SHP77 treated with DMSO at 0.1 percent for 48 hours (cell line): ENCODE data around the gene CCDC188.
A peak's percentile ranks its signal among the peaks of the same experiment; 100 is the strongest.

Experiments used
- DNase-seq: peaks from one replicate; lab custom pipeline; 2025; lab: John Stamatoyannopoulos, UW

CCDC188 gene

DNA sequence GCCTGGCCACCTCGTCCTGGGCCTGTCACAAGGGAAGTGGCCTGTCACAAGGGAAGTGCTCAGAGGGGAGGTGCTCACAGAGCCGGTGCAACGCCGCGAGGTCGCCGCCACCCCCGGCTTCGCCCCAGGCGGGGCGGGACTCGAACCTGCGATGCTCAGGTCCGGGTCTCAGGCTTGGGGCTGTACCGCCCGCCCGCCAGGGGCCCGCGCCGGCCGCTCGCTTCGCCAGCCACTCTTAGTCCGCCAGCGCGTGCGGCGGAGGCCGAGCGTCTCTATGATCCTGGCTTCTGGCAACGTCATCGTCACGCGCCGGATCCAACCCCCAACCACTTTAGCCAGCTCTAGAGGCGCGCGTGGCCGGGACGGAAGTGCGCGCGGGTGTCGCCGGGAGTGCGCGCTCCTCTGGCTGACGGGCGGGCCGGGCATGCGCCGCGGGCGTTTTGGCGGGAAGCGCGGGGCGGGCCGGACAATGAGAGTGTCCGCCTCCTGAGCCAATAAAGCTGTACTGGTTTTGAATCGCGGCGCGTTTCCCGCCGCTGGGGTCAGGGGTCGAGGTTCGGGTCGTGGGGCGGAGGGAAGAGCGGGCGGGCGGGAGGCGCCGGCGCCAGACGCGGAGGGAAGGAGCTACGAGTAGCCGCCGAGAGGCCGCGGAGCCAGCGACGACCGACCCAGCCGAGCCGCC lies 33.8 kb downstream of the CCDC188 start, which contains the start of gene TRMT2A:
Gene TRMT2A, minus strand, starts transcription at position 276 of the 682 bp plus-strand sequence. CDS start 320 bp downstream, outside the sequence.
- peak; percentile 90 for DNase-seq

- no peak for DNase-seq
Measured at GRCh38 chr22:20116376-20116950, 34.4 kb downstream of the CCDC188 start.

- DNase-seq, result no peak
Measured at GRCh38 chr22:20115691-20116375, 35.0 kb downstream of the CCDC188 start, which contains the start of gene RANBP1. Gene RANBP1 (plus strand): TSS chr22:20116104. CDS start chr22:20116185, 81 bp downstream.

GRCh38 chr22:20114506-20115475 lies 36.1 kb downstream of the CCDC188 start:
- DNase-seq, result no peak

- DNase-seq, result no peak
Measured at GRCh38 chr22:20113551-20114310, 37.1 kb downstream of the CCDC188 start.

- DNase-seq, result no peak
Measured at GRCh38 chr22:20112623-20113511, 38.0 kb downstream of the CCDC188 start.

DNA sequence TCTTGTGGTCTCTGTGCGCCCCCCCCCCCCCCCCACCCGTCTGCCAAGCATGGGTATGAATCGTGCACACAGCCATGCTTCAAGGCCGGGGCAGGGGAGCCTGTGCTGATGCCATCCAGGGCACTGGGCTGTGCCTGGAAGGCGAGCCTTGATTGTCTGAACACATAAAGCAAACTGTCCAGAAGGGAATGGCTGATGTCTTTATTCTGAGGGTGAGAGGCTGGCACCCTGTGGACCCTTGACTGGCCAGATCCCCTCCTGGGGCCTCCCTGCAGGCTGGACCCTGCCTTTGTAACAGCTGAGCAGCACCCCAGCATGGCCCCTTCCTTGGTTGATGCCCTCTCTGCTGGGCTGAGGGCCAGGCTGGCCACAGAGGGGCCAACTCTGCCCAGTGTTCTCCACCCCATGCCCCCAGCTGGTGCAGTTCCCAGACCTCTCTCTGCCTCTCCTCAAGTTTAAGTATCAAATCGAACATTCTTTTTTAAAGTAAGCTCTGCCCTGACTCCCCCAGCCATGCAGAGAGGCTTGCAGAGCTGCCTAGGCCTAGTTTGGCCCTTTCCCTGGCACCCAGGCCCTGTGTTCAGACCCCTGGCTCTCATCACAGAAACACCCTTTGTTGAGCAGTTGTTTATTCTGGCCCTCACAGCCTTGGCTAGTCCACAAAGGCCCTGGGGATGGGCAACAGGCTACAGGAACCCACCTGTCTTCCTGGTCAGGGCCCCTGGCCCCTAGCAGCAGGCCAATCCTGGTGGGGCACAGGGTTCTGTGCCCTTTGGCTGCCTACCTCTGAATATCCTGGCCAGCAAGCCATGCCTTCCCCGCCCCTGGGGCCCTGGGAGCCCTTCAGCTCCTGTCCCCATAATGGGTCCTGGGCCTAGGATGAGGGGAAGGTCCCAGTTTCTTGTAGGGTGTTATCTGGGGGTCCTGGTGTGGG lies 38.9 kb downstream of the CCDC188 start:
- no peak for DNase-seq

DNA sequence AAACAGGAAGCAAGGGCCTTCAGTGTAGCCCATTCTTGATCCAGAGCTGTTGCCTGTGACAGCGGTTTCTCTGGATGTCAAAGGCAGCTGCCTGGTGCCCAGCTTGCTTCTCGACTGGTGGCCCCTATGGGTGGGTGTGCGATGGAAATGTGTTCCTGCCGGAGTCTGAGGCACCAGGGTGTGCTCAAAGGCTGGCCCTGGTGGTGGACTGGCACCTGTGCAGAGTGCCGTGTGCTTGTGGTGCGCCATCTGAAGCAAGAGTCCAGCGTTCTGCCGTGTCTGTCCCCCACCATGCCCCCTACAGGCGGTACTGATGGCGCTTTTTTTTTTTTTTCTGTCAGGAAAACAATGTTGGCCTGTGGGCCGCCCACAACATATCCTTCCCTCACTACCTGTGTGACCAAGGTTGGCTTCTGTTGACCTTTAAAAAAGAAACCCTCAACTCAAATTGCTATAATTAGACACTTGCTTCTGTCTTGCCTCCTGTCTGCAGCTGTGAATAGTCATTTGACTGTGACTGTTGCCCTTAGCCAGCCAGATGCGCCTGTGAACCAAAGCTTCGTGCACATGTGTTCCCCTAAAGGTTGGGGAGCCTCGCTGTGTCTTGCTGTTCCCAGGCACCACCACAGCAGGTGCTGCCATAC lies 39.7 kb downstream of the CCDC188 start:
- peak; percentile 13 for DNase-seq

DNA sequence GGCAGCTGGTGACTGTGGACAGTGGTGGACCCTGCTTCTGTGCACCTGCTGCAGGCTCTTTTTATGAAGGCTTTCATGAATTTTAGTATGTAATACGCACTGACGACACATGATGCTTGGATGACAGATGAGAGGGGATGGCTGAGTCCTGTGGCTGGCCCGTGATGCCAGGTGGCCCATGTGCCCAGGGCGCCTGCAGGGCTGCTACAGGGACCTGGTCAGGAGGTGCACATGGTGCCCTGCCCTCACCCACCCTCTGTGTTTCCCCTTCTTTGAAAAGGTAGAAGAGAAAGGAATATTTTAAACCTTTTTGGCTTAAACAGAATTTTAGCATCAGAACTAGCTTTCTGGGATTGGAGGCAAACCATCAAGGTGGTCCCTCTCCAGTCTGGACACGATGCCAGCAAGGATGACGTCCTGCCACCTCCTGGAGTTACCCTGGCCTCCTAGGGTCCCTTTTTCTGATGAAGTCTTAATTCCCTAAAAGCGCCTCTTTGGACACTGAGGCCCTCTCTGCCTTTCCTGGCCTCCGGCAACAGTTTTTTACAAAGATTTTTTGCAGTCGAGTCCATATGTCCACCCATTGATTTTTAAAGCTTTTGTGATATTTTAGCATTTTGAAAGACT lies 40.4 kb downstream of the CCDC188 start:
- no peak for DNase-seq

DNA sequence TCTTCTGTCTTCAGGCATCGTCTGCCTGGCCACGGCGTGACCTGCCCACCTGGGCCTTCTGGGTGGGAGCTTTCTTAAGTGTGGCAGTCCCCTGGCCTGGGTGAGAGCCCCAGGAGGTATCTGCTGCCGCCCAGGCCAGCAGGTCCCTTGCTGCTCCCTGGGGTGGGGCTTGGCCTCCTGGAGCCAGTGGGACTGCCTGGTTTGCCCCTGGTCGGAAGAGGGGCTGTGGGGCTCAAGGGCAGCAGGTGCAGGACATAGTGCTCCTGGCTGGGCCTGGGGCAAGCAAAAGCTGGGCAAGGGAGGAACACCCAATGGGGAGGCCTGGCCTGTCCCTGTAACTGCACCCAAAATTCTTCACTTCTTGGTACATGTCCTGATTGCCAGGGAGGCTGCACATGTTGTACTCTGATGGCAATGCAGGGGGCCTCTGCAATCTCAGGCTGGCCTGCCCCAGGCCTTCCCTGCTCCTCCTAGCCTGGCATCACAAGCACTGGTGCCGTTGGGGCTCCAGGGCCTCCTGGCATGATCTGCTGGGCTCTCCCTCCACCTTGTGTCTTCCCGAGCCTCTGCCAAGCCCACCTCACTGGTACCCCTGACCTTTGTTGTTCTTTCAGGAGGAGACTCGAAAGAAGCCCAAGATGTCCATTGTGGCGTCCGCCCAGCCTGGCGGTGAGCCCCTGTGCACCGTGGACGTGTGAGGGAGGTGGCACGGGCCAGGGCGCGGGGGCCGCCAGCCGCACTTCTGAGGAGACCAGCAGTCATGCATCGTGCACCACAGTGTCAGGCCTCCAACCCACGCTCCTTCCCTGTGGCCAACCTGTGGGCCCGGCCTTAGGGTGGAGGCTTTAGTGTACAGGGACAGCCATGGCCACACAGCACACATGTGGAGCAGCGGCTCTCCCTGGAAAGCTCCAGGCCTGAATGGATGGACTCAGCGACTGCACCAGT lies 41.2 kb downstream of the CCDC188 start:
- DNase-seq, result no peak

- no peak for DNase-seq
Measured at GRCh38 chr22:20108757-20109230, 42.1 kb downstream of the CCDC188 start.

DNA sequence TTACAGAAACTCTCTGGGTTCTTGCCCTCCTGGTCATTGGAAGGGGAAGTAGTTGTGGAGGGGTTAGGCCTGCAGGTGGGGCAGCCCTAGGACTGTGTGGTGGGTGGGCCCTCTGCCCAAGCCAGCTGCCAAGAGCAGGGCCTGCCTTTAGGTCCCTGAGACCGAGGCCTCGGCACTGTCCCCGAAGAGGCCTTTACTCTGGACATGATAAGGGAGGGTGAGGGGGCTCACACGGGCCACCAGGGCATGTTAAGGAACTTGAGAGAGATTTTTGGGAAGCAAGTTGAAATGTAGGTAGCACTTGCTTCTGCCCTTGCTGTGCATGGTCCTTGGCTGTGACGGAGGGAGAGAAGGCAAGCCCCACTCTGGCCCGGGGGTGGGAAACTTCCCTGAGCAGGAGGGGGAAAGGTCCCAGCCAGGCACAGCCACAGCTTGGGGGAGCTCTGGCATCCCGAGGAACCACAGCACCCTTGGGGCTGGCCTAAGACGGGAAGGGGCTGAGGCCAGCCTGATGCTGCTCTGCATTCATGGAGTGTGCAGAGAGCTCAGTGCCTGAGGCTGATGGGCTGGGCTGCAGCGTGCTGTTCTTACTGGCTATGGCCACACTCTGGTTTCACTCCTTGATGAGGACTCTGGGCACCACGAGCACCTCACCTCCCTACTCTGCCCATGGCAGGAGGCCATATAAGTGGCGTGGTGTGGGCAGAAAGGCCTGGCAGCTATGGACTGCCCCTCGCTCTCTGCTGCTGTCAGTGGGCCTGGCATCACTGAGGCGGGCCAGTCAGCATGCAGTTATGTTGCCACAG lies 42.7 kb downstream of the CCDC188 start:
- no peak for DNase-seq

- no peak for DNase-seq
Measured at GRCh38 chr22:20107471-20107901, 43.4 kb downstream of the CCDC188 start.

- DNase-seq, result no peak
Measured at GRCh38 chr22:20106849-20107237, 44.0 kb downstream of the CCDC188 start.

DNA sequence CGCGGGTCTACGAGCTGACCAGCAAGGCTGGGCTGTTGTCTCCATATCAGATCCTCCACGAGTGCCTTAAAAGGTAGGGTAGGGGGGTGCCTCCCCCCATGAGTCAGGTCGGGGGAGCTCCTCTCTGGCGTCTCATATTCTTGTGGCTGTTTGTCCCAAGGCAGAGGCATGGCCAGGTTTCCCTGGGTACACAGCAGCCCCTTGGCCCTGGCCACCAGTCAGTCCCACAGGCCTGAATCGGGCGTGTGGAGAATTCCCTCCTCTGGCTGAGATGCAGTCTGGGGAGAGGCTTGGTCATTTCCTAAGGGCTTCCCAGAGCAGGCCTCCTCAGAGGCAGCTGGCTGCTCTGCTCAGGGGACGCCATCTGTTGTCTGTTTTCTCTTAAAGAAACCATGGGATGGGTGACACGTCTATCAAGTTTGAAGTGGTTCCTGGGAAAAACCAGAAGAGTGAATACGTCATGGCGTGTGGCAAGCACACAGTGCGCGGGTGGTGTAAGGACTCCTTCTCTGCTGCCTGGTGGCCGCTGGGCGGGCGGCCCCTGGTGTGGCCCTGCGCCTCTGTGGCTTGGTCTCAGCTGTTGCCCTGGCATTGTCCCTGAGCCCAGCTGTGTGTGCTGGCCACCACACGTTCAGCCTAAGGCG lies 44.5 kb downstream of the CCDC188 start:
- no peak for DNase-seq
